ENCODE measurements around the gene TLN1.

- TF ChIP-seq GATA2 (IDR thresholded peaks at IDR 0.05; ENCODE audit: low read depth, low read length) (no peak), GATA3 (IDR thresholded peaks at IDR 0.05; ENCODE audit: low read depth, low read length) (no peak)
These were observed 2.9 kb downstream of the TLN1 start for GRCh38 chr9:35729101-35729500.

Data from SH-SY5Y (cell line).